ENCODE measurements around the gene GJA9. TPM values are rescaled to one million over a fixed set of nuclear protein-coding genes. Genes with fewer than 3 reads are reported as not detected.

Gene GJA9
- total RNA-seq, 4 donors from 2014 or later, result not detected

- intact Hi-C loops (cut with DNase I; ENCODE audit: low total_unique reads), result no loop called here
- Histone ChIP-seq H3K27me3 (no peaks in the 10 kb centered on the region), H3K9me3 (no peaks in the 10 kb centered on the region), H3K4me1 (no peaks in the 10 kb centered on the region), H3K4me3 (no peak overlapping the region), H3K36me3 (no peaks in the 10 kb centered on the region), H3K27ac (no peak overlapping the region)
- TF ChIP-seq, protein P1, sequence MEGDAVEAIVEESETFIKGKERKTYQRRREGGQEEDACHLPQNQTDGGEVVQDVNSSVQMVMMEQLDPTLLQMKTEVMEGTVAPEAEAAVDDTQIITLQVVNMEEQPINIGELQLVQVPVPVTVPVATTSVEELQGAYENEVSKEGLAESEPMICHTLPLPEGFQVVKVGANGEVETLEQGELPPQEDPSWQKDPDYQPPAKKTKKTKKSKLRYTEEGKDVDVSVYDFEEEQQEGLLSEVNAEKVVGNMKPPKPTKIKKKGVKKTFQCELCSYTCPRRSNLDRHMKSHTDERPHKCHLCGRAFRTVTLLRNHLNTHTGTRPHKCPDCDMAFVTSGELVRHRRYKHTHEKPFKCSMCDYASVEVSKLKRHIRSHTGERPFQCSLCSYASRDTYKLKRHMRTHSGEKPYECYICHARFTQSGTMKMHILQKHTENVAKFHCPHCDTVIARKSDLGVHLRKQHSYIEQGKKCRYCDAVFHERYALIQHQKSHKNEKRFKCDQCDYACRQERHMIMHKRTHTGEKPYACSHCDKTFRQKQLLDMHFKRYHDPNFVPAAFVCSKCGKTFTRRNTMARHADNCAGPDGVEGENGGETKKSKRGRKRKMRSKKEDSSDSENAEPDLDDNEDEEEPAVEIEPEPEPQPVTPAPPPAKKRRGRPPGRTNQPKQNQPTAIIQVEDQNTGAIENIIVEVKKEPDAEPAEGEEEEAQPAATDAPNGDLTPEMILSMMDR (IDR thresholded peaks at IDR 0.05), result no peak
- no peak for TF ChIP-seq POLR2A (IDR thresholded peaks at IDR 0.05)
- DNase-seq, result no peak
Measured at GRCh38 chr1:38888423-38889333, 7.3 kb upstream of the GJA9 start.

DNA sequence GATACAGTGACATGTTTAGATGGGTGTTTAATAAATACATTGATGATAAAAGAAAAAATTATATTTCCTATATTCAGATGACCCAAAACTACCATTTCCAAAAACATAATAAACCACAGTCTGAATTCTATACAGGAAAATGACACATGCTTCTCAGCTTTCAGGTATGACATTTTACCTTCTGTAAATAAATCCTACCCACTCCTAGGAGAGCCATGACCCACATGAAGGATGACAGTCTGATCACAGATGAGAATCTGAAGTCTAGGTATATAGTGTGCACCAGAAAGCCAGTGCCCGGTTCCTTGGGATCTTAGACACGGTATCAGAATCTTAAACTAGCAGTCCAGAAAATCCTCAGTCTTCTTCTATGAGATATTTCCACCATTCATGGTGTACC, 3.7 kb upstream of the GJA9 start:
- no peaks in the 10 kb centered on the region for H3K9me3 ChIP-seq
- H3K27ac ChIP-seq, result no peak overlapping the region
- no peak overlapping the region for H3K4me3 ChIP-seq
- H3K36me3 ChIP-seq, result no peaks in the 10 kb centered on the region
- intact Hi-C loops (cut with DNase I; ENCODE audit: low total_unique reads), result no loop called here
- H3K4me1 ChIP-seq, result no peaks in the 10 kb centered on the region
- TF ChIP-seq, protein P1 (IDR thresholded peaks at IDR 0.05), result no peak
- TF ChIP-seq POLR2A (IDR thresholded peaks at IDR 0.05), result no peak
- no peaks in the 10 kb centered on the region for H3K27me3 ChIP-seq
- DNase-seq, result no peak

GRCh38 chr1:38875811-38876210, 5.6 kb downstream of the GJA9 start:
- H3K27ac ChIP-seq, result no peak overlapping the region
- no peaks in the 10 kb centered on the region for H3K9me3 ChIP-seq
- no peak for TF ChIP-seq POLR2A (IDR thresholded peaks at IDR 0.05)
- TF ChIP-seq, protein P1 (IDR thresholded peaks at IDR 0.05), result no peak
- no peak overlapping the region for H3K4me3 ChIP-seq
- no peak for DNase-seq
- H3K27me3 ChIP-seq, result no peaks in the 10 kb centered on the region
- intact Hi-C loops (cut with DNase I; ENCODE audit: low total_unique reads), result no loop called here
- no peaks in the 10 kb centered on the region for H3K36me3 ChIP-seq
- no peaks in the 10 kb centered on the region for H3K4me1 ChIP-seq

DNA sequence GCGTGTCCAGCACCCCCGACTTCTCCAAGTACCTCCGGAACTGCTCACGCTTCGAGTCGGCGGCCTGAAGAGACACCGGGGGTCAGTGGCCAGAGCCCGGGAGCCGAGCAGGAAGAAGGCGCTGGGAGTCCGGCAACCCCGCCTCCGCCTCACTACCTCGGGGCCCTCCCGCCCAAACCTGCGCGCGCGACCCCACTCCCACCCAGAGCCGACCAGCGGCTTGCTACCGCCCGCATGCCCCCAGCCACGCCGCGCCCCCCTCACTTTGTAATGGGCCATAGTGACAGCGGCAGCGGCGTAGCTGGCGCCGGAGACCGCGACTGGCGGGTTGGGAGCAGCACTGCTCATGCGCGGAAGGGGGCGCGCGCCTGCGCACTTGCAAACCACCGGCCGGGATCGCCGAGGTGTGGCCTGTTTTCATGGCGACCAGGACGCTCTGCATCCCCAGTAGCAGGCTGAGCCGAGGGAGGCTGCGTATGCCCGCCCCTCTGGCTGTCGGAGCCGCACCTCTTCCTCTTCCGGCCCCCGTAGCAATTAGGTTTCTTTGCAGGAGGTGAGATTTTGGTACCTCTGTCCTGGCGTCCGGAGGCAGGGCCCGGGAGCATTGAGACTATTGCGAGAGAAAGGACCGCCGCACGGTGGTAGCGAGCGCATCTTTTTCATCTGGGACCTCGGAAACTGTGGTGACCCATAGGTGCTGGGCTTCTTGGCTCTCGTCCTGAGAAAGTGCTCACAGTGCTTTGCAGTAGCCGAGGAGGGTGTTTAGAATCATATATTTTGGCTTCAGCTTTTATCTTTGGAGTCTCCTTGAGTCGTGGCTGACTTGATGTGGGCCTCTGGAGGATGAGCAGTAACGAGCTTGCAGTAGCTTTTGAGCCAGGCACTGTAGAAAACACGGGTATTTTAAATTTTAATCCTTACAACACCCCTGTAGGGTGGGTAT, 8.1 kb downstream of the GJA9 start, which contains the start of gene MYCBP:
Gene MYCBP, minus strand, starts transcription at position 322 of the 943 bp plus-strand sequence. Its CDS starts 43 bp downstream, at position 279.
- TF ChIP-seq POLR2A (IDR thresholded peaks at IDR 0.05), result peak; percentile 34 to 49
- TF ChIP-seq, protein P1 (IDR thresholded peaks at IDR 0.05), result peak; percentile 9 to 49 (median 26)
- DNase-seq, result peak; percentile 94 to 97
- Histone ChIP-seq H3K9me3 (no peaks in the 10 kb centered on the region), H3K4me1 (no peaks in the 10 kb centered on the region), H3K36me3 (no peaks in the 10 kb centered on the region), H3K27me3 (no peaks in the 10 kb centered on the region), H3K27ac (peak within 1 kb of the TSS; percentile 60 to 64), H3K4me3 (peak within 1 kb of the TSS; percentile 76 to 87)
- intact Hi-C loops (cut with DNase I; ENCODE audit: low total_unique reads), result no loop called here
